Astrocyte (in vitro differentiated cells and primary cell): ENCODE data around the gene SLCO3A1.

Experiments used
- EZH2 ChIP-seq: IDR thresholded peaks from 2 replicates; pipeline ENCODE4 v1.6.1; 2012; ENCODE audit warnings: mild to moderate bottlenecking, low read length, inconsistent platforms; ENCODE audit not compliant: insufficient read depth
- TF ChIP-seq, protein P1 (sequence below): IDR thresholded peaks from 2 replicates; pipeline ENCODE4 v1.5.1; 2011; ENCODE audit warnings: low read depth, mild to moderate bottlenecking, inconsistent platforms, low read length, moderate library complexity; ENCODE audit not compliant: insufficient read depth

DNA sequence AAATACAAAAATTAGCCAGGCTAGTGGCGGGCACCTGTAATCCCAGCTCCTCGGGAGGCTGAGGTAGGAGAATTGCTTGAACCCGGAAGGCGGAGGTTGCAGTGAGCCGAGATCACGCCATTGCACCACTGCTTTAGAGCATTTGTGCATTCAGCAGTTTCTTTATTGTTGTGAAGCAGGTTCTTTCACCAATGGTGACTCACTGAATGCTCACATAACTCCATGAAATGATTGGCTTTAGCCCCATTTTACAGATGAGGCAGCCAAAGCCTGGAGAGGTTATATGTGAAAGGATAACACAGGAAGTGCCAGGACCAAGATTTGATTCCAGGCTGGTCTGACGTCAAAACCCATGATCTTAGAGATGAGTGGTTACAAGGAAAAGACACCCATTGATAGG is 195.2 kb downstream of the SLCO3A1 start:
- no peak for TF ChIP-seq EZH2
- TF ChIP-seq, protein P1, sequence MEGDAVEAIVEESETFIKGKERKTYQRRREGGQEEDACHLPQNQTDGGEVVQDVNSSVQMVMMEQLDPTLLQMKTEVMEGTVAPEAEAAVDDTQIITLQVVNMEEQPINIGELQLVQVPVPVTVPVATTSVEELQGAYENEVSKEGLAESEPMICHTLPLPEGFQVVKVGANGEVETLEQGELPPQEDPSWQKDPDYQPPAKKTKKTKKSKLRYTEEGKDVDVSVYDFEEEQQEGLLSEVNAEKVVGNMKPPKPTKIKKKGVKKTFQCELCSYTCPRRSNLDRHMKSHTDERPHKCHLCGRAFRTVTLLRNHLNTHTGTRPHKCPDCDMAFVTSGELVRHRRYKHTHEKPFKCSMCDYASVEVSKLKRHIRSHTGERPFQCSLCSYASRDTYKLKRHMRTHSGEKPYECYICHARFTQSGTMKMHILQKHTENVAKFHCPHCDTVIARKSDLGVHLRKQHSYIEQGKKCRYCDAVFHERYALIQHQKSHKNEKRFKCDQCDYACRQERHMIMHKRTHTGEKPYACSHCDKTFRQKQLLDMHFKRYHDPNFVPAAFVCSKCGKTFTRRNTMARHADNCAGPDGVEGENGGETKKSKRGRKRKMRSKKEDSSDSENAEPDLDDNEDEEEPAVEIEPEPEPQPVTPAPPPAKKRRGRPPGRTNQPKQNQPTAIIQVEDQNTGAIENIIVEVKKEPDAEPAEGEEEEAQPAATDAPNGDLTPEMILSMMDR = no peak
